ENCODE measurements around the gene DNAL4. TPM values are rescaled to one million over a fixed set of nuclear protein-coding genes. Genes with fewer than 3 reads are reported as not detected.
"Not testable (repeated sequence)": the region's sequence is repeated elsewhere in the genome, so short reads cannot be mapped to it uniquely, and the experiment has no call there.

The DNAL4 gene
- total RNA-seq, 1 experiment from 2014 or later = 6.9 TPM

GRCh38 chr22:38828191-38828590 lies 34.2 kb upstream of the DNAL4 start:
- no peak for DNase-seq (ENCODE audit: extremely low read depth, low read depth)

GRCh38 chr22:38827510-38827909 lies 33.6 kb upstream of the DNAL4 start:
- no peak for DNase-seq (ENCODE audit: extremely low read depth, low read depth)

GRCh38 chr22:38826801-38827200 lies 32.9 kb upstream of the DNAL4 start:
- no peak for DNase-seq (ENCODE audit: extremely low read depth, low read depth)

DNA sequence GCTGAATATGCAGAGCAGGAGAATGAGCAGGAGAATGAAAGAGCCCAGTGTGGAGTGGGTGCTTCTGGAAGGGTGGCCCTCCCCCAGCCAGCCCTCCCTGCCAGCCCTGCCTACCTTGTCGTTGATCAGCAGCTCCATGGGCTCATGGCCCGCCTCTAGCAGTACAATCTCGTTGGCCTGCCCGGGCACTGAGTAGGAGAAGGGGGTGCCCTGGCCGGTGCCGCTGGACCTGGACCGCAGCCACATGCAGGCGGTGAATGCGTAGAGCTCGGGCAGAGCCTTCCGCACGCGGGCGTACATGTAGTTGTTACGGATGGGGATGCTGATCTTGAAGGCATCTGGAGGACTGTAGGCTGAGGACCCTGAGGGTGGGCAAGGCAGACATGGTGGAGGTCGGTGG lies 32.4 kb upstream of the DNAL4 start:
- DNase-seq (ENCODE audit: extremely low read depth, low read depth) = no peak

DNA sequence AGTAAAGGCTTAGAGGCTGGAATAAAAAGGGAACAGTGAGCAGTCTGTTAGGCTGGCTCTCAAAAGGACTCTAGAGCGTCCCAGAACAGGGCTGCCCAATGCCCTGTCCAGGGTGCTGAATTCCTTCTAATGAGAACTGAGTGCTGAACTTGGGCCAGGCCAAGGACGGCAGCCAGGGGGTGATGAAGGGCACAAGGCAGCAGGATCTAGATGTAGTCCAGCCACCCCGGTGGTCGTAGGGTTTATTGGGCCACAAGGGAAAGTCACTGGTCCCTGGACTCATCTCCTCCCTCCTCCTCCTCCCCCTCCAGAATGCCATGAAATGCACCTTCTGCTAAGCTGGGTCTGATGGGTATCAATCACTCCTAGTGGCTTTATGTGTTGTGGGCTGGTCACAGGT lies 30.6 kb upstream of the DNAL4 start:
- peak; percentile 49 for DNase-seq (ENCODE audit: extremely low read depth, low read depth)

DNA sequence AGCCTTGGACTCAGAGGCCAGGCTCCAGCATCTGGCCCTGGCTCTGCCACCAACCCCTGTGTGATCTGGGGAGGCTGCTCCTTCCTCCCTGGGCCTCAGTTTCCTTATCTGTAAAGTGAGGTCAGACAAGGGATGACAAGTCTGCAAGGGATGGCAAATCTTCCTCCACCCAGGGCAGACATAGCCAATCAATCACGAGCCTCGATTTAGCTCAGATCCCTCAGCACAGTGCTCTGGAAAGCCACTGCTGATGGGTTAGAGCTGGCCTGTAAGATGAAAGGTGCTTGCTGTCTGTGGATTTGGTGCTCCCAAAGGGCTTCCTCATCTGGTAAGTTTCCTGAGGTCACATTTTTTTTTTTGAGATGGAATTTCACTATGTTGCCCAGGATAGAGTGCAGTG lies 29.7 kb upstream of the DNAL4 start:
- no peak for DNase-seq (ENCODE audit: extremely low read depth, low read depth)

- no peak for DNase-seq (ENCODE audit: extremely low read depth, low read depth)
Observed at GRCh38 chr22:38823076-38823475, 29.1 kb upstream of the DNAL4 start.

DNA sequence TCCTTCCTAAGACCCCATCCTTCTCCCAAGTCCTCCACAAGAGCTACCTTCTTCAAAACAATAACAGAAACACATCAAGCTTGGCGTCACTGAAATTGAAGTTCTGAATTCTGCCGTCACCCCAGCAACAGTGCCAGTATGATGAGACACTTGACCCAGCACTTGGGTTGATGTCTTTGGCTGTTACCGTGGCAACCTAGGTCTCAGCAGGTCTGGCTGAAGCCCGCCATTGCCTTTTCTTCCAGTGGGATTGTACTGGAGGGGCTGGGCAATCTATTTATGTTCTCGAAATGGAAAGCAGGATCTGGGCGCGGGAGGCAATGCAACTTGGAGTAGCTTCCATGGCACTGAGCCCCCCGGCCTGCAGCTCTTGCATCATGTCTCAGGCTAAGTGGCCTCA lies 26.1 kb upstream of the DNAL4 start:
- DNase-seq (ENCODE audit: extremely low read depth, low read depth) = no peak

- DNase-seq (ENCODE audit: extremely low read depth, low read depth) = no peak
Observed at GRCh38 chr22:38819387-38819940, 25.5 kb upstream of the DNAL4 start.

- no peak for DNase-seq (ENCODE audit: extremely low read depth, low read depth)
Observed at GRCh38 chr22:38817196-38817595, 23.3 kb upstream of the DNAL4 start.

GRCh38 chr22:38815842-38816241 lies 21.9 kb upstream of the DNAL4 start:
- DNase-seq (ENCODE audit: extremely low read depth, low read depth) = no peak

GRCh38 chr22:38811241-38811640 lies 17.3 kb upstream of the DNAL4 start:
- DNase-seq (ENCODE audit: extremely low read depth, low read depth) = no peak

- DNase-seq (ENCODE audit: extremely low read depth, low read depth) = not testable (repeated sequence)
Observed at GRCh38 chr22:38805041-38805593, 11.2 kb upstream of the DNAL4 start.

DNA sequence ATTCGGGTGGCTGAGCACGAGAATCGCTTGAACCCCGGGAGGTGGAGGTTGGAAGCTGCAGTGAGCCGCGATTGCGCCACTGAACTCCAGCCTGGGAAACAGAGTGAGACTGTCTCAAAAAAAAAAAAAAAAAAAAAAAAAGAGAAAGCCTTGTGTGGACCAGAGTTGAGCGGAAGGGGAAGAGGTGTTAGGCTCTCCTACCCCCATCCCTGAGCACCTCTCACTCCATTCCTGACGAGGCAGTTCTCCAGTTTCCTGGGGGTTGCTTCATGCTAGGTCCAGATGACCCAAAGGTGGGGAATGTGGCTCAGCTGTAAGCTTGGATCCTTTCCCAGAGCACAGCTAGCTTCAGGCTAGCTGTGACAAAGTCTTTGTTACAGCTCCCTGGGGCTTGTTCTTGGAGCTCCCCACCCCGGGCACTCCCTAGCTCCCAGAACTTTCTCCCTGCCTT lies 8.8 kb upstream of the DNAL4 start:
- peak; percentile 39 for DNase-seq (ENCODE audit: extremely low read depth, low read depth)

GRCh38 chr22:38799265-38800002 lies 5.5 kb upstream of the DNAL4 start:
- DNase-seq (ENCODE audit: extremely low read depth, low read depth) = no peak

DNA sequence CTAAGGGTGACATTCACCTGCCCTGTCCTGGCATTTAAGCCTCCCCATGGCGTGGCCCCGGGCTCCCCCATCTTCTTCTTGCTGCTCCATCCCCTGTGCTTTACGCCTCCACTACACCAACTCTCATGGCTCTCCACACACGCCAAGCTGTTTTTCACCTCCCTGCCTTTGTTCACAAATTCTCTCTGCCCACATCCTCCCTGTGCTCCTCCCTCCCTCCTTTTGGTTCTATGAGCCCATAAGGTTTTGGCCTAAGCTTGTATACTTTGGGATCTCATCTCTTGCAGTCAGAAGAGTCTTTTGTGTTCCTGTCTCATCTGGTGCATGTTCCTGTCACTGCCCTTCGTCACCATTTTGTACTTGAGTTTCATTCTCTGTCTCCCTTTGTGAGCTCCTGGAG lies 4.6 kb upstream of the DNAL4 start:
- DNase-seq (ENCODE audit: extremely low read depth, low read depth) = no peak

DNA sequence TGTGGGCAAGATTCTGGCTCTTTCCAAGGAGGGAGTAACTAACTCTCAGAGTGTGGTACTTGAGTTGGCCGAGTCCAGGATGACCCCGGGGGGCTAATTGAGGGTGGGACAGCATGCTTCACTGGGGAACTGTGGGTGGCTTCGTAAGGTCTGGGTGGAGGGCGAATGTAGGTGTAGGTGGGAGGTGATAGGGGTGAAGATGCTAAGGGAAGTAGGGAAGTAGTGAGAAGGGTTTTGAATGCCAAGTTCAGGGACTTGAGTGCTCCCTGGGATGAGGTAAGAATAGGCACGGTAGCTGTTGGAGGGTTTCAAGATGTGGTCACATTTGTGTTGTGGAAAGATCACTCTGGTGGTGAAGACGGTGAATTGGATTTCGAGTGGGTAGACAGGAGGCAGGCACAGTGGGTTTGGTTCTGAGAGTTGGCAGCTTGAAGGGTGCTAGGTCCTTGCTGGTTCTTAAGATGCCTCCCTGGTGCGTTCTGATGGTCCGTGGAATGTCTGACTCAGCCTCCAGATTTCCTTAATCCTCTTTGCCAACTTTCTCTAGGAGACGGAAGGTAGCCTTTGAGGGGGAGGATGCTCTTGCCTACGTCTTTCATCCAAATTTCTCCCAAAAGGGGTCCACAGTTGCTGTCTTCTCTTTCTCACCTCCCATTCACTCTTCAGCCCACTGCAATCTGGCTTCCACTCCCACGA lies 2.5 kb upstream of the DNAL4 start:
- no peak for DNase-seq (ENCODE audit: extremely low read depth, low read depth)

DNA sequence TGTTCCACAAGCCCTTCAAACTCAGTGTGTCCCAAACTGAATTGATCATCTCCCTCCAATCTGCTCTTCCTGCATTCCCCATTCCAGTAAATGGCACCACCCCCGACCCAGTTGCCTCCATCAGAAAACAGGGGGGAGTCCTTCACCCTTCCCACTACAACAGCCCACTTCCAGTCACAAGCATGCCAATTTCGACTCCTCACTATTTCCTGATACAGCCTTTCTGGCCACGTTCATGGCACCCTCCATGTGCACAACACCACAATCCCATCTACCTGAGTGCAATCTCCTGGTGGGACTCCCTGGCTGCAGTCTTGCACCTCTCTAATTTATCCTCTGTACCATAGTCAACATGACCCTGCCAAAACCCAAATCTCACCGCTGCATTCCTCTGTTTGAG lies 1.6 kb upstream of the DNAL4 start:
- DNase-seq (ENCODE audit: extremely low read depth, low read depth) = no peak

DNA sequence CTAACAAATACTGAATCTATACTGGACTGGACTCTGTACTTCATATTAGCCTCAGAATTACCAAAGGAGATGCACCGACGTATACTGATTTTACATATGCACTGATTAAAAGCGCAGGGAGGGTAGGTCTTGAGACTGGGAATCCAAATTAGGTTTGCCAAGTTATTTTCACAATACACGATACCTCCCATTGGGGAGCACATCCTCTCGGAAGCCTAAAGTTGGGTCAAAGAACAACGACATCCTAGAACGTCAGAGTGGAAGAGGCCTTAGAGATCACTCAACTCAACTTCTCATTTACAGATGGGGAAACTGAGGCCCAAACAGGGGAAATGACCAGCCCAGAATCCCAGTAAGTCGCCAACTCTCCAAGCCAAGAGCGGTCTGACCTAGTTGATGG lies 626 bp downstream of the DNAL4 start:
- DNase-seq (ENCODE audit: extremely low read depth, low read depth) = no peak

DNA sequence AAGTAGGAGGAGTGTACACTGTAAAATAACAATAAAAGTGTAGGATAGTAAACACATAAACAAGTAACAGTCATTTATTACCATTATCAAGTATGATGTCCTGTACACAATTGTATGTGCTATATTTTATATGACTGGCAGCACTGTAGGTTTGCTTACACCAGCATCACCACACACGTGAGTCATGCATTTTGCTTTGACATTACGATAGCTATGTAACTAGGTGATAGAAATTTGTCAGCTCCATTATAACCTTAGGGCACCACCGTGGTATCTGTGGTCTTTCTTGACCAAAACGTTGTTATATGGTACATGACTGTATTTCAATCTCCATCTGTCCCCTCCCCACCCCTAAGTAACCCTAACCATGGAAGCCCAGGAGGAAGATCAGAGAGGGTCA lies 1.1 kb downstream of the DNAL4 start:
- DNase-seq (ENCODE audit: extremely low read depth, low read depth) = no peak

DNA sequence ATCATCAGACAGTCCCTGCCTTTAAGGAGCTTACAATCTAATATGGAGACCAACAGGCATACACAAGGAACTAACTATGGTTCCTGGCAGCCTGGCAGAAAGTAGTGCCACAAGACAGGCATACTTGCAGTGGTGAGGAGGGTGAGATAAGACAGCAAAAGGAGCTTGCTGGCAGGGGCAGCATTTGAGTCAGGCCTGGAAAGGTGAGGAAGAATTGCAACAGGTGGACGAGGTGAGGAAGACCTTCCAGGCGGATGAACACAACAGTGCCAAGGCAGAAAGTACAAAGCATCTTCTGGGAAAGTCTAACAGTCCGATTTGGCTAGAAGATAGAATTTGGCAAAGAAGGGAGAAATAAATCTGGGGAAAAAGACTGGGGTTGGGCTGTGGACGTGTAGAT lies 4.3 kb downstream of the DNAL4 start:
- DNase-seq (ENCODE audit: extremely low read depth, low read depth) = no peak

DNA sequence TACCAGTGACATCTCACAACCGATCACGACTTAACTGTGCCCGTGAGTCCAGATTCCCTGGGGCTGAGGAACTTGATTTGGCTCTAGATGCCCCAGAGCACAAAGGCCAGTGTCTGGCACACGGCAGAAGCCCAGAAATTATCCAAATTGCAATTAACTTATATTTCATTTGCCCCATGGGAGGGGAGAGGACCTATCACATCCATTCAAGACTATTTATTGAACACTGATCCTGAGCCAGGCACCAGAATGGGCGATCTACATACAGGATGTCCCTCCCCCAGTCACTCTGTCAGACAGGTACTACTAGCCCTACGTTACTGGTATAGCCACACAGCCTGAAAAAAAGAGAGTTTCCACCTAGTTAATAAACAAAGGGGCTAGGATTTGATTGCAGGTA lies 5.1 kb downstream of the DNAL4 start:
- DNase-seq (ENCODE audit: extremely low read depth, low read depth) = no peak

All from NCI-H460 (cell line).